ENCODE data around the gene DPRX.

DNA sequence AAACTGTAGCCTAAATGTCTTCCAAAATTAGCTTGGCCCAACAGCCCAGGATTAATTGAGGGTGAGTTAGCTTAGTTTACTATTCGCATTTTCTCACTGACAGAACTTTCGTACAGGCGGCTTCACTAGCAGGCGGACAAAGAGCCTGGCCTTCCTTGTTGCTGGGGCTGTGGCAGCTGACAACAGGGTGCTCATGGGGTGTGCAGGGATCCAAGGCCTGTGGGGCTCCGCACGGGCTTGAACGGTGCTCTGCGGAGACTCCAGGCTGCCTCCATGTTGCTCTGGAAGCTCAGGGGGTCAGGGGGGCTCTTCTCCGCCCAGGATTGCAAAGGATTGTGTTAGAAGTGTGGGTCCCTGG is 36.3 kb upstream of the DPRX start:
- TF ChIP-seq, protein P1, sequence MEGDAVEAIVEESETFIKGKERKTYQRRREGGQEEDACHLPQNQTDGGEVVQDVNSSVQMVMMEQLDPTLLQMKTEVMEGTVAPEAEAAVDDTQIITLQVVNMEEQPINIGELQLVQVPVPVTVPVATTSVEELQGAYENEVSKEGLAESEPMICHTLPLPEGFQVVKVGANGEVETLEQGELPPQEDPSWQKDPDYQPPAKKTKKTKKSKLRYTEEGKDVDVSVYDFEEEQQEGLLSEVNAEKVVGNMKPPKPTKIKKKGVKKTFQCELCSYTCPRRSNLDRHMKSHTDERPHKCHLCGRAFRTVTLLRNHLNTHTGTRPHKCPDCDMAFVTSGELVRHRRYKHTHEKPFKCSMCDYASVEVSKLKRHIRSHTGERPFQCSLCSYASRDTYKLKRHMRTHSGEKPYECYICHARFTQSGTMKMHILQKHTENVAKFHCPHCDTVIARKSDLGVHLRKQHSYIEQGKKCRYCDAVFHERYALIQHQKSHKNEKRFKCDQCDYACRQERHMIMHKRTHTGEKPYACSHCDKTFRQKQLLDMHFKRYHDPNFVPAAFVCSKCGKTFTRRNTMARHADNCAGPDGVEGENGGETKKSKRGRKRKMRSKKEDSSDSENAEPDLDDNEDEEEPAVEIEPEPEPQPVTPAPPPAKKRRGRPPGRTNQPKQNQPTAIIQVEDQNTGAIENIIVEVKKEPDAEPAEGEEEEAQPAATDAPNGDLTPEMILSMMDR (optimal IDR thresholded peaks at IDR 0.05 in 1 of 3, IDR thresholded peaks at IDR 0.05 in 1 of 3, conservative IDR thresholded peaks at IDR 0.05 in 1 of 3; ENCODE audit: extremely low read depth in 1 of 3, insufficient read depth in 2 of 3, low read length in 3 of 3) = no peak
- no peak for TF ChIP-seq EZH2 (IDR thresholded peaks at IDR 0.05; ENCODE audit: low read length)
